ENCODE results near the gene SETD1A. TPM values are rescaled to one million over a fixed set of nuclear protein-coding genes. Genes with fewer than 3 reads are reported as not detected.

SETD1A gene
- total RNA-seq, 1 donor from 2014 or later: 1.6 TPM

Small RNA genes lying within 50 kb of the gene (small RNA-seq; reads per million reads assigned to genes)
- not detected for gene AC135048.1

Other genes starting within 250 kb of the SETD1A start
- gene PHKG2, start 209.3 kb upstream of the SETD1A start, total RNA-seq: 8.6 TPM
- gene CFAP119, start 195.7 kb upstream of the SETD1A start, total RNA-seq: 3.3 TPM
- gene RNF40, start 195.4 kb upstream of the SETD1A start, total RNA-seq: 90.1 TPM
- 11.4 TPM for gene ZNF629, start 170.5 kb upstream of the SETD1A start, total RNA-seq
- gene BCL7C, start 63.7 kb upstream of the SETD1A start, total RNA-seq: 41.6 TPM
- gene CTF1, start 61.1 kb upstream of the SETD1A start, total RNA-seq: 0.41 TPM
- gene FBXL19, start 34.2 kb upstream of the SETD1A start, total RNA-seq: 66.4 TPM
- 4.1 TPM for gene ORAI3, start 8.7 kb upstream of the SETD1A start, total RNA-seq
- 2.0 TPM for gene HSD3B7, start 27.5 kb downstream of the SETD1A start, total RNA-seq
- gene STX1B, start 52.9 kb downstream of the SETD1A start, total RNA-seq: 11.4 TPM
- gene STX4, start 75.8 kb downstream of the SETD1A start, total RNA-seq: 13.9 TPM
- gene ZNF668, start 116.5 kb downstream of the SETD1A start, total RNA-seq: 9.0 TPM
- 14.7 TPM for gene ZNF646, start 116.7 kb downstream of the SETD1A start, total RNA-seq
- 1.6 TPM for gene PRSS53, start 131.2 kb downstream of the SETD1A start, total RNA-seq
- 35.9 TPM for gene VKORC1, start 137.0 kb downstream of the SETD1A start, total RNA-seq
- gene BCKDK, start 150.6 kb downstream of the SETD1A start, total RNA-seq: 11.4 TPM
- gene KAT8, start 159.9 kb downstream of the SETD1A start, total RNA-seq: 47.7 TPM
- gene PRSS8, start 178.0 kb downstream of the SETD1A start, total RNA-seq: not detected
- gene PRSS36, start 192.3 kb downstream of the SETD1A start, total RNA-seq: 1.6 TPM
- 36.3 TPM for gene FUS, start 222.4 kb downstream of the SETD1A start, total RNA-seq
- 1.6 TPM for gene PYCARD, start 245.0 kb downstream of the SETD1A start, total RNA-seq

Data from frontal cortex (tissue), 1 donor.